HG02852 (cell line): ENCODE data around the gene PALMD.

Experiments
- ATAC-seq: cut with Tn5 transposase; IDR thresholded peaks from one replicate; pipeline ENCODE4 v1.9.1; 2021; ENCODE audit warnings: mild to moderate bottlenecking, moderate library complexity; ENCODE audit not compliant: unreplicated experiment

Gene PALMD

DNA sequence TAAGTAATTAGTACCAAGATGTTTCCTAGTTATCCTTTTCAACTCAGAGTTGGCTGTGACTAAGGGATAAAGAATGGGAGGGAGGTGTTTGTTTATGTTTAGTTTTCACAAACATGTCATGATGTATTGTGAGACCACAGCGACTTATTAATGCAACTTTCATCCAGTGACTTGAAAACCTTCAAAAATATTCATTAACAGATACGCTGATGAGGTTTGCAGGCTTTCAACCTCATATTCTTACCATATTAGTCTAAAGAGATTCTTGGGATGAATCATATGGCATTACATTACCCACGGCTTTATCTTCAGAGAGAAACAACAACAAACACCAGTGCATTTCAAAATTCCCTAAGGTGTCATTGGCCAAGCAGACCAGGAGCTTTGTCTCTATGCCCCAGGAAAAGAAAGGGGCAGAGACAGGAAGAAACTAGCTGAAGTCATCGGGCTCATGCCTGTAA is 36.4 kb downstream of the PALMD start:
- no peak for ATAC-seq

DNA sequence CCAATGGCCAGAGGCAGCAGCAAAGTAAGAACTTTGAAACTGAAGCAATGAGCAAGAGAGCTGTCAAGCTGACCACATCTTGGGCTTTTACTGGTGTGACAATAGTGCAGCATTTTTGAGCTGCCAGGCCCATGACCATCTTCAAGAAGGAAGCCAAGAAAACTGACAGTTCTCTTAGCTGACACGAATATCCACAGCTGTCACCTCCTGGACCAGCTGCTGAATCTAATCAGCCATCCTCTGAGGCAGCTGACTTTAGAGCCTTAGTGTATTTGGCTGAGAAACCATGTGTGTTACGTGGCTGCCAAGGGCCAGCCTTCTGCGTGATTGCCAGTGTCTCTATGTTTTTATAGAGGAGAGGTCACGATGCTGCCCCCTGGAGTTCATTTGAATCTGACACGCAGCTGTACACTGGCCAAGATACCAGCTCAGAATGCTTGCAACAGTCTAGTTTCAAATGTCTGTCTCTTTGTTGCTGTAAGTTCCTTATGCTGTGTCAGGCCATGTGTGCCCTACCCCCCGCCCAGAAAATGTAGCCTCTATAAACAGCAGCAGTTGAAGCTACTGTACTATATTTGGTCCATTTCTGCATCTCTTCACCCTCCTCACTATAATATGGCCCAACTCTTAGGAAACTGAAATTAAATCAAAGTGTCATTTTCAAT is 39.7 kb downstream of the PALMD start:
- ATAC-seq, result peak; percentile 84

DNA sequence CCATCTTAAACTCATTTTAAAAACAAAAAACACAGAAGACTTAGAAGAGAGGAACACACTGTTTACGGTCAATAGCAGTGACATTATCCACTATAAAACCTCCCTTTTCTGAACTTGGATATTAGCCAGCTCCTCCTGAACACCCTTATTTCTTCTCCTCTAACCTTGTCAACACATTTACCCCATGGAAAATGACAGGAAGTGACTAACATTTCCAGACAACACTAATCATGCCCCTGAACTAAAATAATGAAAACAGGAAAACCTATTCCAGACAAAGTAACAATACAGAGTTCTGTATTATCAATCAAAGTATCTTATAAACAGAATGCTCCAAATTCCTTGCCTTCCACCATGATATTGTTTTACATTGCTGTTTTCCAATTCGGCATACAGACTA is 45.3 kb downstream of the PALMD start:
- no peak for ATAC-seq

DNA sequence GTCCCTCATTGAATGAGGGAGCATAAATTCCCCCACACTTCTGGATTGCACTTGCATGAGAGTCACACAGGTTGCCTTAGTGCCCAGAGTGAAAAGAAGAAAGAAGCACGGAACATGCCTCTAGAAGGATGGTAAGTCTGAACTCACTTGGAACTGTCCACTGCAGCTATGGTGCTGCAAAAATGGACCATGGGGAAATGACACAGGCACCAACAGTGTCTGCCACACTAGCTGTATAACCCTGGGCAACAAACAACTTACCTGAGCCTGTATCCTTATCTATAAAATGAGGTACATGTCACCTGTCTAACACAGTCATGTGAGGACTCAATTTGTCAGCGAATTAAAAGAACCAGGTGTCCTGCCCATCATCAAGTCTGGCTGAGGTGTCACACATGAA is 50.7 kb downstream of the PALMD start:
- no peak for ATAC-seq

DNA sequence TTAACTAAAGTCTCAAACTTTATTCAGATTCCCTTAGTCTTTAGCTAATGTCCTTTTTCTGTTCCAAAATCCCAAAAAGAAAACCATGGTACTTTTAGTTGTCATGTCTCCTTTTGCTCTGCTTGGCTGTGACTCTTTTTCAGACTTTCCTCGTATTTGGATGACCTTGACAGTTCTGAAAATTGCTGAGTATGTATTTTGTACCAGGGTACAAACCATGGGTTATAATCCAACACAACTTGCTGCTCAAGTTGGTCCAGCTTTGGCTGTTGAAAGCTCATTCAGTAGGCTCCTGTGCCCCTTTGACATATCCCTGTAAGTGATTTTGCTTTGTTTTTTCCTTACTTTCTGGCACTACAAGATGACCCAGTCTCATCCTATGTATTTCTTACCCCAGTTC is 51.7 kb downstream of the PALMD start:
- no peak for ATAC-seq

DNA sequence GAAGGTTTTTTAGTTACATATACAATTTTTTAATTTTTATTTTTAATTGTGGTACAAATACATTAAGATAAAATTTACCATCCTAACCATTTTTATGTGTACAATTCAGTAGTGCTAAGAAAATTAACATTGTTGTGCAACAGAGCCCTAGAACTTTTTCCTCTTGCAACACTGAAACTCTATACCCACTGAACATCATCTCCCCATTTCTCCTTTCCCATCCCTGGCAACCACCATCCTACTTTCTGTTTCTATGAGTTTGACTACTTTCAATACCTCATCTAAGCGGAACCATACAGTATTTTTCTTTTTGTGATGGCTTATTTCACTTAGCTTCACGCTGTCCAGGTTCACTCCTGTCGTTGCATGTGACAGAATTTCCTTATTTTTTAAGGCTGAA is 54.1 kb downstream of the PALMD start:
- ATAC-seq, result no peak

DNA sequence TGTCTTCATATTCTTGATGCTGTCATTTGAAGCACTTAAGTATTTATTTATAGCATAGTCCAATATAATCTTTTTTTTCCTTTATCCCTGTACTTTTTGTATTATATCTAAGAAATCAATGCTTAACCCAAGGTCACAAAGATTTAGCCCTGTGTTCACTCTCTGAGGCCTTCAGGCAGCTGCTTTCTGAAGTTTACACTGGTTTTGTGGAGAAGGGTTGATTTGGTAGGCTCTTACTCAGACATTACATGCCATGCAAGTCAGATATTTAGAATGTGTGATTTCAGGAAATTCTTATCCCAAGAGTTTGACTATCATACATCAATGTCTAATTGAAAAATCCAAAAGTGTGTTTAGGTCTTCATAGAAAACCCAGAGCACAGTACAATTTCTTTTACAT is 56.3 kb downstream of the PALMD start:
- ATAC-seq, result no peak

DNA sequence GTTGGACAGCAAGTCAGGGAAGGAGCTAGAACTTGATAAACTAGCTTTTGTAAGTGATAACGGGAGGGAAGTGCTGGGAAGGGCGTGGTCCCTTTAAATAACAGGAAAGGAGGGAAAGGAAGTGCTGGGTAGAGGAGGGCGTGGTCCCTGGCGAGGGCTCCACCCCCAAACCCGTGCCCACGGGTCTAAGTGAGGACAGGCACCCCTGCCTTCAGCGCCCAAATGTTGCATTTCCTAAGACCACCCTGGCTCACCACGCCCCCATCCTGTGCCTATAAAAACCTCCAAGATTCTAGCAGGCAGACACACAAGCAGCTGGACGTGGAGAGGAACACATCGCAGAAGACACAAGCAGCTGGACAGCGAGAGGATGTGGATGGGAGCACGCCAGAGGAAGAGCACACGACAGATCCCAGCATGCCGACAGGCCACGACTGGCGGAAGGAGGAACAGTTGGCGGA is 58.5 kb downstream of the PALMD start:
- ATAC-seq, result no peak

DNA sequence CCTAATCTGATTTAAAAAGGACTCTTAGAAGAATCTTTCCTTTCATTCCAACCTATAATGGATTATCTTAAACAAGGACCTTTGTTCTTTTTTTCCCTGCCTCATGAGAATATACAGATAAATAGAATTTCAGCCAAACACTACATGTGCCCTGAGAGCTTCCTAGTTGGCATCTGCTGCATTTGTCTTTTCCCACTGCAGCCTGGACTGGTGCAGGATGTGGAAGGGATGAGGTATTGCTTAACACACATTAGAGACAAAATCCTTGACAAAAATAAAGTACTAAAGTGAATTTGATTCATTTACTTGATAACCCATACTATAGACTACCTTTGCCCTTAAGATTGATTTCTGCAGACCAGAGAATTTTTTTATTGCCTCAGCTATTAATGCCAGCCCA is 59.5 kb downstream of the PALMD start:
- no peak for ATAC-seq

DNA sequence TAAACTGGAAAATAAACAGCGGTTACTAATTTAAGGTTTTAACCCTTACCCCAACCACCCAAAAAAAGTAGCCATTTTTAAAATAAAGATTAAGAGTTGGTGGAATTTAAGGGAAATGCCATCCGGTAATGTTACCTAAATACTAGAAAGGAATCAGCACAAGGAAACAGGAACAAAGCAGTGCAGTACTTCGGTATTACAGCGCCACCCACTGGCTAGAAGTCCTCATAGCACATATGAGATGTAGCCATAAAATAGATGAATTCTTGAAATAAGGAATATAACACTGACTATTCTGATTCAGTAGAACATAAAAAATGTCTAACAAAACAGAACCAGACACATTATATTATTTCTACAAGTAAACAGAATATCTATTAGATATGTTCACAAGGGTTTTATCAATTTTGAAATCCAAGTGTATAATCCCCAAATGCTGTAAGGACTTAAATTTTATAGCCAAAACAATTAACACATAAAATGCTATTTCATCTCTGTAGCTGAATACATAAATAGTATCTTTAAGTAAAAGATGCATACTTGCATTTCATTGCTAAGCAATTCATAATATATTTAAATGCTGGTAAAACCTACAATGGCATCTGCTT is 61.7 kb downstream of the PALMD start:
- ATAC-seq, result peak; percentile 84

DNA sequence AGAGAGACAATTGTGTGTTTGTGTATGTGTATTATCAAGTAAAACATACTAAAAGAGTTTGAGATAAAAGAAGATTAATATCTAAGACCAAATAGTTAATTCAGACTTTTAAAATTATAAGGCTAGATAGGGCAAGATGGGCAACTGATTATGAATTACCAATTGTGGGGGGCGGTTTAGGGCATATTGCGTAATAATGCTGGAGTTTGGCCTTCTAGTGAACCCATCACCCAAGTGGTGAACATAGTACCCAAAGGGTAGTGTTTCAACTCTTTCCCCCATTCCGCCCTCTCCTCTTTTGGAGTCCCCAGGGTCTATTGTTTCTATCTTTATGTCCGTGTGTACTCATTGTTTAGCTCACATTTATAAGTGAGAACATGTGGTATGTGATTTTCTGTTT is 65.1 kb downstream of the PALMD start:
- no peak for ATAC-seq

DNA sequence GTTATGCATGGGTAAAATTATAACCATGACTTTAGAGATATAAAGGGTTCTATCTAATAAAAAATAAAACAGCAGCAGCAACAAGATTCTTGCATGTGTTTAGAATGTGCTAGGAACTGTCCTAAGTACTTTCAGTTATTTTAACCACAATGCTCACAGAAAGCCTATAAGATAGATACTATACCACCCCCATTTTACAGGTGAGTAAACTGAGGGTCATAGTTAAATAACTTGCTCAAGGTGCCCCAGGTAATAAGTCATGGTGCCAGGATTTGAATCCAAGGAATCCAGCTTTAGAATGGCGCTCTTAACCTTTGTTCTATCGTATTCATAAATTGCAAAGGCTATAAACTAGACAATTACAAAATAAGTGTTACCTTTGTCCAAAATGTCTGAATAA is 67.1 kb downstream of the PALMD start:
- ATAC-seq, result no peak

DNA sequence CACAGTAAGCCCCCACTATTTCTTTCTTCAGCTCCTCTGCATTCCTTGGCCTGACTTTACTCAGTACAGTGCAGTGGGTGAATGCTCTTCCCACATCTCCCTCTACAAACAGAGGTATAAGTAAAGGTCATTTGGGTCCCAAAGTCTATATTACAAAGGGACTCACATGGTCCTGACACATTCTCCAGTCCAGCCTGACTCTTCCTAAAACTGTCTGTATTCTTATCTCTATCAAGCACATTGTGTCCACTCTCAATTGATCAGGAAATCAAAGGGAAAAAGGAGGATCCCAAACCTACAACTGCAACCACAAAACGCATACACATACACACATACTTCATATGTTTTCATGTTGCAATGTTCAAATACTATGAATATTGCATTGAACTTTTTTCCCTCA is 71.1 kb downstream of the PALMD start:
- ATAC-seq, result no peak

DNA sequence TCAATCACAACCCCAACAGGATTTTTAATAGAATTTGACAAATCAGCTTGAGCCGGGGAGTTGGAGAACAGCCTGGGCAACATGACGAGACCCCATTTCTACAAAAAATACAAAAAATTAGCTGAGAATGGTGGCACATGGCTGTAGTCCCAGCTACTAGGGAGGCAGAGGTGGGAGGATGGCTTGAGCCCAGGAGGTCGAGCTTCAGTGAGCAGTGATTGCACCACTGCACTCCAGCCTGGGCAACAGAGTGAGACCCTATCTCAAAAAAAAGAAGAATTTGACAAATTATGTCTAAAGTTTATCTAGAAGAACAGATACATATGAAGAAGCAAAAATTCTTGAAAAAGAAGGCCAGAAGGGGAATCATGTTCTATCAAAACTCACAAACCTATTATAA is 77.3 kb downstream of the PALMD start:
- ATAC-seq, result no peak

DNA sequence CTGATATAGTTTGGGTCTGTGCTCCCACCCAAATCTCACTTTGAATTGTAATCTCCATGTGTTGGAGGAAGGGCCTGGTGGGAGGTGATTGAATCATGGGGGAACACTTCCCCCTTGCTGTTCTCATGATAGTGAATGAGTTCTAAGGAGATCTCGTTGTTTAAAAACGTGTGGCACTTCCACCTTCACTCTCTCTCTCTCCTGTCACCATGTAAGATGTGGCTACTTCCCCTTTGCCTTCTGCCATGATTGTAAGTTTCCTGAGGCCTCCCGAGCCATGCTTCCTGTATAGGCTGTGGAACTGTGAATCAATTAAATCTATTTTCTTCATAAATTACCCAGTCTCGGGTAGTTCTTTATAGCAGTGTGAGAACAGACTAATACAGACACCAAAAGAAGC is 80.1 kb downstream of the PALMD start:
- ATAC-seq, result no peak

DNA sequence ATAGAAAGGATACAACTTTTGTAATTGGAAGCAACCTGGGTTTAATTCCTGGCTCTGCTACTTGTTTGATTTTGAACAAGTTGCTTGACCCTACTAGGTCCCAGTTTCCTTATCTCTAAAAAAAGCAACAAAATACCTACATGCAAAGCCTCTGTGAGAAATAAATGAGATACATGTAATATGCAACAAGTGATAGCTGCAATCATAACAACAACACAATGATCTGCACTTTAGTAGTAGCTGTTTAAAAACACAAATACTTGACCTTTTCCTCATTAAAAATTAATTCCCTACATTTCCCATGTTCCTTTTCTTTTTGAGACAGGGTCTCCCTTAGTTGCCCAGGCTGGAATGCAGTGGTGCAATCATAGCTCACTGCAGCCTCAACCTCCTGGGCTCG is 80.5 kb downstream of the PALMD start:
- no peak for ATAC-seq

DNA sequence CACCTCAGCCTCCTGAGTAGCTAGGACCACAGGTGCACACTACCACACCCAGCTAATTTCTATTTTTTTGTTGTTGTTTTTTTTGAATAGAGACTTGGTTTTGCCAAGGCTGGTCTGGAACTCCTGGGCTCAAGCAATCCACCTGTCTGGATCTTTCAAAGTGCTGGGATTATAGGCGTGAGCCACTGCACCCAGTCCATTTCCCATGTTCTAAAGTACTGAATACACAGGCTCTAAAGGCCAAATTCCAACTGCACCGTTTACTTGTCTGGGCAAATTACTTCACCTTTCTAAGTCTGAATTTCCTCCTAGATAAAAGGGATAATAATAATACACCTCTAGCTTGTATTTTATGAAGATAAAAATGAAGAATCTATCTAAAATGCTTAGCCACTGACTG is 80.9 kb downstream of the PALMD start:
- no peak for ATAC-seq

DNA sequence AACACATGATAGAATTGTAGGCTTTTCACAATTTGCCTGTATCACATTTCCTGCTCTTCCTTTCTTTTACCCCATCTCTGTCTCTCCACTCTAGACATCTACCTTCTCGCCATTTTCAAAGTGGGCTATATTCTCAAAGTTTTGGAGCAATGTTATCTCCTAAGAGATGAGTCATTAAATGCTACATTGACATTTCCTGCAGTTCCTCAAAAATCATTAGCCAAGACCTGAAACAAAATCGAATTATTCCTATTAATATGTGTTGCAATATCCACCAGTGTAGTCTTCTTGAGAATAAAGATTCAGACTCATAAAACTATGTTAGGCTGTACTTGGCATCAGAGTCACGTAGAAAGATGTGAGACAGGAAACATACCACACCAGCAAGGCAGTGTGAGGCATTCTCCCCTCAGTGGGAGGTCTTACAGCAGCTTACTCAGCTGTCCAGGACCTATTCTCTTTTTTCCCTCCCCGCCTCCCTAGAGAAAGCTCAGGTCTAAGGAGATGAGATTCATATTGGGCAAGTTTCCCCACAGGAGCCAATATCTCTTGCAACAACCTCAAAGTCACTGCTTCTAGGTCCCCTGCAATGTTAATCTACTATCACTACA is 81.8 kb downstream of the PALMD start:
- ATAC-seq, result no peak

DNA sequence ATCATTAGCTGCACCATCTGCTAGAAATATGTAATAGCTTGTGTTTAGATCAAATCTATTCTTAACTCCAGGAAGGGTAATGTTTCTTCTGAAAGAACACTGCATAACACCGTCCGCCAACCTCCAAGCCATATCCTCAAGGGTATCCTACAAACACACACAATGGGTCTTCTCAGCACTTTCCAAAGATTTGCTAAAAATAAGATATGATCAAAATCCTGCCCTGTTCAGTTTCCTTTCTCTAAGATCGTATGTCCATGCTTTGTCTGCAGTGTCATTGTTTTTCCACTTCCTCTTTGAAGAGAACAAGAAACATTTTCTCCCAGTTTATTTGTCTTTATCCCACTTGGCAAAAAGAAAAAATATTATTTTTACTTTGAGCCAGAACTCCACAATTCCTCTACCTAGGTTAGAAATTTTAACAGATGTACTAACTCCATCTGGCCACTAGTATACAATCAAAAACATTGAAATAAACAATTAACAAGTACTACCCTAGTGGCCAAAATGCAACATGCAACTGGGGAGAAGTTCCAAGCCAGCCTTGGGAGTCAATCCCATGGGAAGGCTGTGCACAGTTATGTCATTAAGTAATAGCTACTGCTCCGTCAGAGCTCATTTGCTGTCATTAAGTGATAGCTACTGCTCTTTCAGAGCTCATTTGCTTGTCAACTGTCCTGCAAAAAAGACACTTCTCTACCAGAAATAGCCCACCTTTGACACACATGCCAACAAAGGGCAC is 82.8 kb downstream of the PALMD start:
- no peak for ATAC-seq

DNA sequence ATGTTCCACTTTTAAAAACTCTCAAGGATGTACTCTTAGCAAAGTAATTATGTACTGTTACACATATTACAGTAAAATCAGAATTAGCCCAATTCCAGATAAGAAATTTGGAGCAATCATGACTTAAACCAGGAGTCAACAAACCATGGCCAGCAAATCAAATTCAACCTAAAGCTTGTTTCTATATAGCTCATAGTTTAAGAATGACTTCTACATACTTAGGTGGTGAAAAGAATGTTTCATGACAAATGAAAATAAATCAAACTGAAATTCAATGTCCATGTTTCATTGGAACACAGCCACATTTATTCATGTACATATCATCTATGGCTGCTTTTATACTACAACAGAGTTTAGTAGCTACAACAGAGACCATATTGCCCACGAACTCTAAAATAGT is 85.5 kb downstream of the PALMD start:
- ATAC-seq, result peak; percentile 55

DNA sequence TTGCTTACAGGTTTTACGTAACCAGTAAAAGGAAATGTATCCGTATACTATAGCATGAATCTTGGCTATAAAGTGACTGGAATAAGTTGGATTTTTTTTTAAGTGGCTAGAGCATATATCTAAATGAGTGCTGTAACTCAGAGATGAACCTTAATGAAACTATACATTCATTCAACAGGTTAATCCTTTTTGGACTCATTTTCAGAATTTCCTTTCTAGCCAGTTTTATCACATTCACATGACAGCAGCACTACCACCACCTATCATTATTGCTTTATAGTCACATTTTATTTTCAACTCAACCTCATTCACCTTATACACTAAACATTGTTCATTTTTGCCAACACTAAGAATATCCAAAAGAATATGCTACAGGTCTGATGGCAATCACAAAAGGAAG is 89.9 kb downstream of the PALMD start:
- no peak for ATAC-seq

DNA sequence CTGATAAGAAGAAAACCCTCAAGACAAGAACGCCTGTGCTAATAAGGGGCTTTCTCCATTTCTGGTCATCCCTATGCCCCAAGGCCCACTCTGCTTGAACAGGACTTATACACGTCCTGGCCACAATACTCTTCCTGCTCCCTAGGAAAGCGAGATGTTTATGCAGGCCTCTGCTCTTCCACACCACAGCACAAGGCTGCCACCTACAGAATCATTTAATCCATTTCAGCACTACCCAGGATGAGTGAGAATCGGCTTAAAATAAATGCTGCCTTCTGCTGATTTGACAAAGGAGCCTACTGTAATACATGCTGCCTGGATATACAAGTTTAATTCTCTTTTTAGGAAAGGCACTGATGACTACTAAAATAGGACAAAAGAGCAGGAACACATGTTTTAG is 91.1 kb downstream of the PALMD start:
- ATAC-seq, result no peak
